SHP77 treated with DMSO at 0.1 percent for 48 hours (cell line): ENCODE measurements around the gene ZBTB25.
"Not testable (repeated sequence)": the region's sequence is repeated elsewhere in the genome, so short reads cannot be mapped to it uniquely, and the experiment has no call there.

Experiments used
- DNase-seq: peaks from one replicate; lab custom pipeline; 2025; lab: John Stamatoyannopoulos, UW

Gene ZBTB25

GRCh38 chr14:64503434-64504309, at the start of gene ZBTB25:
Gene ZBTB25, minus strand, starts transcription at chr14:64503838. Its CDS starts 13,305 bp downstream, at chr14:64490533.
- peak; percentile 82 for DNase-seq

GRCh38 chr14:64550621-64551333, 47.1 kb upstream of the ZBTB25 start:
- DNase-seq = peak; percentile 42

GRCh38 chr14:64549791-64550620, 46.4 kb upstream of the ZBTB25 start, which contains the start of gene PPP1R36:
Gene PPP1R36, plus strand, starts transcription at chr14:64549961. Its CDS starts 37 bp downstream, at chr14:64549998.
- DNase-seq = no peak

GRCh38 chr14:64549016-64549415, 45.4 kb upstream of the ZBTB25 start:
- DNase-seq = no peak

GRCh38 chr14:64544607-64545312, 41.1 kb upstream of the ZBTB25 start:
- no peak for DNase-seq

- DNase-seq = no peak
Observed at GRCh38 chr14:64542836-64543201, 39.2 kb upstream of the ZBTB25 start.

- DNase-seq = no peak
Observed at GRCh38 chr14:64541972-64542835, 38.6 kb upstream of the ZBTB25 start.

- DNase-seq = no peak
Observed at GRCh38 chr14:64541261-64541971, 37.8 kb upstream of the ZBTB25 start.

- DNase-seq = peak; percentile 90
Observed at GRCh38 chr14:64540208-64541202, 36.9 kb upstream of the ZBTB25 start, which contains the start of gene HSPA2. Gene HSPA2, plus strand, starts transcription at chr14:64540741. Its CDS starts 109 bp downstream, at chr14:64540850.

GRCh38 chr14:64536488-64537245, 33.0 kb upstream of the ZBTB25 start:
- DNase-seq = no peak

GRCh38 chr14:64531567-64531966, 27.9 kb upstream of the ZBTB25 start:
- DNase-seq = no peak

- DNase-seq = no peak
Observed at GRCh38 chr14:64525354-64525753, 21.7 kb upstream of the ZBTB25 start.

- no peak for DNase-seq
Observed at GRCh38 chr14:64522591-64523355, 19.1 kb upstream of the ZBTB25 start.

- DNase-seq = no peak
Observed at GRCh38 chr14:64520699-64521098, 17.1 kb upstream of the ZBTB25 start.

- DNase-seq = no peak
Observed at GRCh38 chr14:64518229-64518628, 14.6 kb upstream of the ZBTB25 start.

GRCh38 chr14:64517667-64518066, 14.0 kb upstream of the ZBTB25 start:
- not testable (repeated sequence) for DNase-seq

- DNase-seq = no peak
Observed at GRCh38 chr14:64516969-64517368, 13.3 kb upstream of the ZBTB25 start.
